GM21737 (cell line): ENCODE results near the gene SYP.

Experiments used
- ATAC-seq: cut with Tn5 transposase; IDR thresholded peaks from one replicate; pipeline ENCODE4 v1.9.1; 2021; ENCODE audit warnings: mild to moderate bottlenecking, moderate library complexity; ENCODE audit not compliant: unreplicated experiment

The SYP gene

GRCh38 chrX:49221868-49222267 is 21.9 kb upstream of the SYP start:
- ATAC-seq, result no peak

DNA sequence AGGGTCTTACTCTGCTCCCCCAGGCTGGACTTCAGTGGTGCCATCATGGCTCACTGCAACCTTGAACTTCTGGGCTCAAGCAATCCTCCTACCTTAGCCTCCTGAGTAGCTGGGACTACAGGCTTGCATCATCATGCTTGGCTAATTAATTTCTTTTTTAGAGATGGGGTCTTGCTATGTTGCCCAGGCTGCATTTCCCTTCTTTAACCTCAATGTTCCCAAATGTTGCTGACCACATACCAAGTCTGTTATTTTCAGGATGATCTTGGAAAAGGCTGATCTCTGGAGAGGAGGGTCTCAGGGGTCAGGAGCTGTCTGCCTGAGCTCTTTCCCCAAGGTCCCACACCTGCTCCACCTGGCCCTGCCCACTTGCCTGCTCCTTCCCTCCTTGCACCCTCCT is 20.1 kb upstream of the SYP start:
- ATAC-seq, result no peak

GRCh38 chrX:49214996-49215526 is 15.1 kb upstream of the SYP start:
- no peak for ATAC-seq

DNA sequence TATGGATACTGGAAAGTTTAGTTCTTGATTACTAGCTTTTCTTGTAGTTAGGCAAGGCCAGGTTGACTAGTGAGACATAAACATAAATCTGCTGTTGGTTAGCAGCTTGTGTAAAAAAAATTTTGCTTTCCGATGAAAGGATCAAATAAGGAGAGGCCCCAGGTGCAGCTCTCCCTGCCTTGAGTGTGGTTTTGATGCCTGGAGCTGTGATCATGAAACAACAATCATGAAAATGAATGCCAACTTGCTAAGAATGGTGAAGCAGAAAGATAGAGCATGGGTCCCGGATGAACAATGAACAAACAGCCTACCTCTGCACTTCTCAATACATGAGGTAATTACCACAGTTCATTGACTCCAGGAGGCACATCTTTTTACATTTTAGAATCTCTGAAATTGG is 14.4 kb upstream of the SYP start:
- ATAC-seq, result no peak

DNA sequence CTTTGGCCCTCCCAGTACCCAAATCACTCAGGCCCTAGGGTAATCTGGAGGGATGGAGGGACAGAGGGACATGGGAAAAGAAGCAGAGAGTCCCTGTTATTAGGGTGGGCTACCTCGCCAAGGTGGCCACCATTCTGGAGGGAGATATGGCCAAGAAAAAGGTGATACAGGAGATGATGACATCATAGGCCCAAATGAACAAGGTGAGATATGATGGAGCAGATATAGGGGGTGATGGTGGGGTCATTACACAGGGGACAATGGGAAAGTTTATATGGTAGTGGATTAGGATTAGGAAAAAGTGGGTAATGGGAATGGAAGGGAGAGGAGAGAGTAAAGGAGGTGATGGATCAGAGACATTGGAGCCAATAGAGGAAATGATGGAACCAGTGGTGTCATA is 12.9 kb upstream of the SYP start:
- no peak for ATAC-seq

DNA sequence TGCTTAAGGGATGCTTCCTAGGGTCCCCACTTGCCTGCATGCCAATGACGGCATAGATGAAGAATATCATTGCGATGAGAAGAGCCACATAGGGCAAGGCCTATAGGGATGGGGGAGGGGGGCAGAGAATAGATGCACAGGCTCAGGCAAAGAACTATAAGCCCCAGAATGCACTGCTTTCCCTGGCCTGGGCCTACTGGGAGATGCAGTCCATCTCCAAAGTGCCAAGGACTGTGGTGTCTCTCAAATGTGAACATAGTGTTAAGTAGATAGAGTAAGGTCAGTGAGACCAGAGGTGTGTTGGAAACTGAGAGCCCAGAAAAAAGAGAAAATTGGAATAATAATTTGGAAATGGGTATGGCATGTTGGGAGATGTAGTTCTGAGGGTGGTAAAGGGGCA is 12.2 kb upstream of the SYP start:
- no peak for ATAC-seq

DNA sequence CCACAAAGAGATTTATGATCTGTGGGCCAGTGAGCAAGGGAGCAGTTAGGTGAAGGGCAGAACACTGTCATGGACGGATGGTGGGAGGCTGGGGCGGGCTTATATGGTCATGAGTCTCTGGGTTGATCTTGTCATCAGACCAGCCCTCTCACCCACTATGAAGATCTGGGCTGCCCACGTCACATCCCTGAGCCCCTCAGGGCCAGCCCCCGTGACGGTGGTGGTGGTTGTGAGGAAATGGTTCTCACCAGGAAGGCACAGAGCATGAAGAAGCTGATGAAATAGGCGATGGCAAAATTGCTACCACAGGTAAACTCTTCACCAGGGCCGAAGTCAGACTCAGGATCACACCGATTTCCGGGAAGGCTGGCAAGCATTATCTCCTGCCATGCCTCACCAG is 11.1 kb upstream of the SYP start:
- no peak for ATAC-seq

GRCh38 chrX:49210406-49210805 is 10.4 kb upstream of the SYP start:
- ATAC-seq, result no peak

DNA sequence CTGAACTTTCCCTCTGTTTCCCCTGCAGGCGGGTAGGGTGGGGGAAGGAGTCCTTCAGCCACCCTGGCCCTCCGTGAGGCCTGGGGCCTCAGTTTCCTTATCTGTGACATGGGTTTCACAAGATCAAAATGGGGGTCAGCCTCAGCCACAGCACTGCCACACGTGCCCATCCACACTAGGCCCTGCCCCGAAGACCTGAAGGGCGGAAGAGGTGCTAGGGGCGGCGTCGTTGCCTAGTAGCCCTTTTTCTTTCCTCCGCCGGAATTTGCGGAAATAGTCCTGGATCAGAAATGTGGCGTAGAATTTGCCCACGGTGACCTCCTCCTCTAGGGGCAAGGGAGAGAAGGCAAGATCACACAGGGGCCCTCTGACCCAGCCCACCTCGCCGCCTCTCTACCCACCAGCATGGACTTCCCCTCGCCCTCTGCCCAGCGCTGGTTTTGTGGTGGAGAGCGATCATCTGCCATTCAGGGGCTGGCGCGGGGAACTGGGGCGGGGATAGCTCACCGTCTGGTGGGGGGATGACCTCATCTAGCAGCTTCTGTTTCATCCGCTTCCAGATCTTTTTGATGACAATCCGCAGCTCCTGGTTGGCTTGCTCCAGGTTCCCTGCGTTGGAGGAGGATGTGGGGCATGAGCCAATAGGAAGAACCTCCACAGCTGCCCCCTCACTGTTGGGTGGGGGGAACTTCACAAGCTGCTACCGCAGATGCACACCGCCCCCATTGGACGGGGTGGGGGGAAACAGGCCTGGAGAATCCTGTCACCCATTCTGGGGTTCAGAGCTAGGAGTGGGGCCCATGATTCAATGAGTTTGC is 9.7 kb upstream of the SYP start:
- ATAC-seq, result no peak

DNA sequence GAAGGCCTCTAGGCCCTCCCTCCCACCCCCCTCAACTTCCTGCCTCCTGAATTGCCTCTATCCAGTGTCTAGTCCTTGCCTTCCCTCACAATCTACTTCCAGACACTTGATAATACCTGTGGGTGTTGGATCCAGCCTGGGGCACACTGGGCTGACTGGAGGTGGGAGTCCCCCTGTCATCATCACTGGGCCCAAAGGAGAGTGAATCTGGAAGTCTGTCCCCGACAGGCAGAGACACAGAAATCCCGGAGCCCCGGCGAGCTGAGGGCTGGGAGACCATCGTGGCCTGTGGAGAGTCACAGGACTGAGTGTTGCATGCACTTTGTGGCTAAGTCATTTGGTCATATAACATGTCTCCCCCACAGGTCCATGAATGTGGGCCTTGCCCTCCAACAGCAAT is 8.4 kb upstream of the SYP start:
- ATAC-seq, result no peak

GRCh38 chrX:49206543-49206942 is 6.5 kb upstream of the SYP start:
- no peak for ATAC-seq

DNA sequence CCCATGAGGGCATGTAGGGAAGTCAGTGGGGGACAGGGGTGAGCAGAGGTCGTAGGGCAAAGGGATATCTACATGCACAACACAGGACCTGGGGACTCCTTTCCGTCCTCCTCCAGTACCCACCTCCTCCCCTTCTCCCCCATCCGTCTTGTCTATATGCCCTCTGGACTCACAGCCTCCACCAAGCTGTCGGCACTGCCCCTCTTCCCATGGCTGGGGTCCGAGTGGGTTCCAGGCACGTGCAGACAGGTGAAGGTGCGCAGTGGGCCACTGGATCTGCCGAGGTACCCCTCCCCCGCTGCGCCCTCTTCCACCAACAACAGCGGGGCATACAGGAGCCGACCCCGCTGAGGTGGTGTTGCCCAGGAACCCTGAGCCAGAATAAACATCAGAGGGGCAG is 5.5 kb upstream of the SYP start:
- no peak for ATAC-seq

GRCh38 chrX:49204709-49205108 is 4.7 kb upstream of the SYP start:
- no peak for ATAC-seq

GRCh38 chrX:49204017-49204416 is 4.0 kb upstream of the SYP start:
- no peak for ATAC-seq

DNA sequence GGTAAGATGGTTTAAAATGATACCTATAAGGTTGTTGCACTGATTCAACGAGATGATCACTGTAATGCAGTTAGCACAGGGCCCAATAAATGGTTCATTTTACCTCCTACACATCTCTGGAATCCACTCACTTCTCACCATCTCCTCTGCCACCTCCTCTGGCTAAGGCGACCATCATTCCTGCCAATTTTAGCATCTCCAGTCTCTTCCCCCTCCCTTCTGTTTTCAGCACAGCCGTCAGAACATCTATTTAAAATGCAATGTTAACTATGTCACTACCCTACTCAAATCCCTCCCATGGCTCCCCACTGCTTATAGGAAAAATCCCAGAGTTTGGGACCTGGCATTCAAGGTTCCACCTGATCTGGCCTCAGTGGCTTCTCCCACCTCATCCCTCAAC is 3.5 kb upstream of the SYP start:
- ATAC-seq, result no peak

DNA sequence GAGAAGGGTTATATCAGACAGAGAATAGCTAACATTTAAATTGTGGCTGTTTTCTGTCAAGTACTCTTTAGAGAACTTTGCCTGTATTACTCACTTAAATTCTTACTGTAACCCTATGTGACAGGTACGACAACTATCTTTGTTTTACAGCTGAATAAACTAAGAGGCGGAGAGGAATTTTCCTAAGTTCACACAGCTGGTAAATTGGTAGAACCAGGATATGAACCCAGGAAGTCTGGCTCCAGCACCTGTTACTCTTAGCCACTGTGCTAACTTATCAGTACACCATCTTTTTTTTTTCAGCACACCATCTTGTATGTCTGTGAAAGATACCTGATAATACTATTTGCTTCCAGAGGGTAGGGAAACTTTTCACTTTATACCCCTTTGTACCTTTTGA is 2.0 kb upstream of the SYP start:
- ATAC-seq, result no peak

GRCh38 chrX:49199315-49199595 is 738 bp downstream of the SYP start:
- no peak for ATAC-seq

DNA sequence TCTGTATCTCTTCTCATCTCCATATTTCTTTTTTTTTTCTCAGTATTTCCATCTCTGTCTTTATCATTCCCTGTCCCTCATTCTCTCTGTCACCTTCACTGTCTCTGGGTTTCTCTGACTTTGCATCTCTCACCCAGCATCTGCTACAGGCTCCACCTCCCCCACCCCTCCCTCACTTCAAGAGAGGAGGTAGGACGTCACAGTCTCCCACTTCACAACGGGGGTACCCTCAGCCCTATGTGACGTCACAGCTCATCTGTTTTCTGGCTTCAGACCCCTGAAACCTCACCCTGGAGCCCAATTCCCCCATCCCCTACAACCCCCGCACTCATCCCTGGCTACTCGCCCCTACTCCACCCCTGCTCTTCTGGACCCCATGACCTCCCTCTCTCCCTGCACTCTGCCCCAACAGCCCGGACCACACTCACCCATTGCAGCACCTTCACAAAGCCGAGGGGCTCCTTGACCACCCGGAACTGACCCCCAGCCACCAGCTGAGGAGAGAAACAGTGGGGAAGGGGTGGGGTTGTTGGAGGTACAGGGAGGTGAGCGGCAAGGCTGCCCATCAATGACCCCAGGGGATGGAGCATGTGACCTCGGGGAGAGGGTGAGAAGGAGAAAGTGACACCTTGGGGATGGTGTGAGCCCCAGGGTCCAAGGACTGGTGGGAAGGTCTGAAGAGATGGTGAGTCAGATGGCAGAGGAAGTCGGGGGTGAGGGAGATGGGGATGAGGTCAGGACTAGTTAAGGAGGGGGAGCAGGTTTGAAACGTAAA is 1.3 kb downstream of the SYP start:
- no peak for ATAC-seq

GRCh38 chrX:49197543-49198087 is 2.4 kb downstream of the SYP start:
- no peak for ATAC-seq

- ATAC-seq, result no peak
Measured at GRCh38 chrX:49193542-49193964, 6.4 kb downstream of the SYP start.

DNA sequence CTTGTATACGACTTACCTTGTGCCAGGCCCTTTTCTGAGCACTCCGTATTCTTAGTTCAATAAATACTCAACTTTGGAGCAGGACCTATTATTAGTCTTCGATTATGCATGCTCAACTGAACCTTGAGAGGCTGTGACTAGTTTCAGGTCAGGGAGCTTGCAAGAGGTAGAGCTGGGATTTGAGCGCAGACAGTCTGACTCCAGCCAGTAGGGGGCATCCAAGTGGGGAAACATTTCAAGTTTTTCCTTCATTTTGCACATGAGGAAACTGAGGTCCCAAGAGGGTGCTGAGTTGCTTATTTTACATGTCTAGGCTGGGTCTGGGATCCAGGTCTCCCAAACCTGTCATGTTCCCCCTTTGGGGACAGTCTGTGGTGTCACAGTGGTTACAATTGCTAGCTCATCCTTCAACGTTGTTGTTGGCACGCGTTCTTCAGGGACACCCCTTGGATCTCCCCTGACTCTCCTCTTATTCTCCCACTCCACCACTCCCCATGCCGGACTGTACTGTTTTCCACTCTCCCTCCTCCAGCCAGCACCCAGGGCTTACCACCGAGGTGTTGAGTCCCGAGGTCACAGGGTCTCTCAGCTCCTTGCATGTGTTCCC is 7.2 kb downstream of the SYP start:
- ATAC-seq, result no peak

GRCh38 chrX:49191574-49192011 is 8.4 kb downstream of the SYP start:
- ATAC-seq, result no peak
